IgD-negative memory B cell (primary cell): ENCODE measurements around the gene DENR. TPM values are rescaled to one million over a fixed set of nuclear protein-coding genes. Genes with fewer than 3 reads are reported as not detected.
"Not testable (repeated sequence)": the region's sequence is repeated elsewhere in the genome, so short reads cannot be mapped to it uniquely, and the experiment has no call there.

Source experiments
- H3K27ac Mint-ChIP-seq, 3 donors: one replicate each; pipeline ENCODE4 v1.8.0; 2020 to 2022; ENCODE audit warnings: mild to moderate bottlenecking in 3 of 3, mixed read lengths in 3 of 3, moderate library complexity in 1 of 3
- H3K27me3 Mint-ChIP-seq: one replicate; pipeline ENCODE4 v1.8.0; 2021; ENCODE audit warnings: mixed read lengths
- H3K36me3 Mint-ChIP-seq: one replicate; pipeline ENCODE4 v1.8.0; 2020; ENCODE audit warnings: mild to moderate bottlenecking, mixed read lengths
- H3K4me1 Mint-ChIP-seq, 3 donors: one replicate each; pipeline ENCODE4 v1.8.0; 2020 to 2022; ENCODE audit warnings: mixed read lengths in 3 of 3, mild to moderate bottlenecking in 1 of 3
- H3K4me3 Mint-ChIP-seq, 4 donors: one replicate each; pipeline ENCODE4 v1.8.0; 2020 to 2022; ENCODE audit warnings: mild to moderate bottlenecking in 4 of 4, mixed read lengths in 4 of 4, moderate library complexity in 3 of 4
- H3K9me3 Mint-ChIP-seq, 3 donors: one replicate each; pipeline ENCODE4 v1.8.0; 2020 to 2021; ENCODE audit warnings: mixed read lengths in 3 of 3, mild to moderate bottlenecking in 1 of 3
- polyA plus RNA-seq: library from polyadenylated mRNA; unstranded; fragments of 300-500 nt; fragmentation: Illumina TruSeq; gene quantifications from one replicate; pipeline ENCODE4 v1.2.3, GENCODE V29; 2021

DENR gene
- polyA plus RNA-seq, 1 donor from 2014 or later, result 68.1 TPM

- H3K9me3 Mint-ChIP-seq, result peaks cover 0 to 1% (median 0%) of the 10 kb centered on the region in 3 donors
- peaks cover 15 to 22% (median 18%) of the 10 kb centered on the region in 3 donors for H3K4me1 Mint-ChIP-seq
- H3K4me3 Mint-ChIP-seq, result peak overlapping the region in 1 of 4 donors; percentile 40
- peaks cover 24% of the 10 kb centered on the region for H3K27me3 Mint-ChIP-seq
- no peaks in the 10 kb centered on the region for H3K36me3 Mint-ChIP-seq
- H3K27ac Mint-ChIP-seq, result no peak overlapping the region
Observed at GRCh38 chr12:122726080-122726558, 26.5 kb upstream of the DENR start.

- H3K27me3 Mint-ChIP-seq, result peaks cover 21% of the 10 kb centered on the region
- no peaks in the 10 kb centered on the region for H3K36me3 Mint-ChIP-seq
- peaks cover 29 to 41% (median 31%) of the 10 kb centered on the region in 3 donors for H3K4me1 Mint-ChIP-seq
- no peak overlapping the region for H3K4me3 Mint-ChIP-seq
- H3K9me3 Mint-ChIP-seq, result peaks cover 0 to 1% (median 0%) of the 10 kb centered on the region in 3 donors
- H3K27ac Mint-ChIP-seq, result no peak overlapping the region
Observed at GRCh38 chr12:122729583-122730214, 22.9 kb upstream of the DENR start.

- peaks cover 24 to 34% (median 25%) of the 10 kb centered on the region in 3 donors for H3K4me1 Mint-ChIP-seq
Observed at GRCh38 chr12:122730215-122731014, 22.2 kb upstream of the DENR start, which contains the start of gene HCAR1. Gene HCAR1 (minus strand): TSS chr12:122730844. CDS start chr12:122730339, 505 bp downstream.

DNA sequence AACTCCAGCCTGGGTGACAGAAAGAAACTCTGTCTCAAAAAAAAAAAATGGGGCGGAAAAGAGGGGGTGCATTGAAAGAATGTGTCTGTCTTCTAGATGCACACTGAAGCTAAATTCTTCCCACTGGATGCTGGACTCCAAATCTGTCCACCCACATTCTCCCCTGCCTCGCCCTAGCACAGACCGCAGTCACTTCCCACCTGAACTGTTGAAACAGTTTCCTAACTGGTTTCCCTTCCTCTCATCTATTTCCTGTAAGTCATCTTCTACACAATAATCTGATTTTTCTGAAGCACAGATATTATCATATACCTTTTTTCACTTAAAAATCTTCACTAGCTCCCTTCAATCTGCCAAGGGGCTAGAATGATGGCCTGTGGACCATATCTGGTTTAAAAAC, 20.5 kb upstream of the DENR start:
- Mint-ChIP-seq H3K9me3 (peaks cover 0 to 1% (median 0%) of the 10 kb centered on the region in 3 donors), H3K27me3 (peaks cover 21% of the 10 kb centered on the region), H3K36me3 (no peaks in the 10 kb centered on the region), H3K4me1 (peaks cover 16 to 25% (median 19%) of the 10 kb centered on the region in 3 donors), H3K27ac (no peak overlapping the region), H3K4me3 (peak overlapping the region in 1 of 4 donors; percentile 5)

More at GRCh38 chr12:122730215-122731014, 22.2 kb upstream of the DENR start, which contains the start of gene HCAR1:
- peaks cover 0 to 1% (median 0%) of the 10 kb centered on the region in 3 donors for H3K9me3 Mint-ChIP-seq
- no peak within 1 kb of the TSS for H3K4me3 Mint-ChIP-seq
- peaks cover 21% of the 10 kb centered on the region for H3K27me3 Mint-ChIP-seq
- H3K36me3 Mint-ChIP-seq, result no peaks in the 10 kb centered on the region
- peak within 1 kb of the TSS in 1 of 3 donors; percentile 63 for H3K27ac Mint-ChIP-seq

- H3K36me3 Mint-ChIP-seq, result no peaks in the 10 kb centered on the region
- peak overlapping the region in 1 of 4 donors; percentile 34 for H3K4me3 Mint-ChIP-seq
- peaks cover 21% of the 10 kb centered on the region for H3K27me3 Mint-ChIP-seq
- peaks cover 16 to 25% (median 19%) of the 10 kb centered on the region in 3 donors for H3K4me1 Mint-ChIP-seq
- no peak overlapping the region for H3K27ac Mint-ChIP-seq
- H3K9me3 Mint-ChIP-seq, result peaks cover 0 to 1% (median 0%) of the 10 kb centered on the region in 3 donors
Observed at GRCh38 chr12:122732611-122733010, 20.0 kb upstream of the DENR start.

- Mint-ChIP-seq H3K27ac (no peak overlapping the region), H3K9me3 (no peaks in the 10 kb centered on the region), H3K4me1 (peaks cover 5 to 6% (median 6%) of the 10 kb centered on the region in 3 donors), H3K36me3 (peaks cover 2% of the 10 kb centered on the region), H3K4me3 (no peak overlapping the region), H3K27me3 (no peaks in the 10 kb centered on the region)
Observed at GRCh38 chr12:122738571-122738970, 14.1 kb upstream of the DENR start.

DNA sequence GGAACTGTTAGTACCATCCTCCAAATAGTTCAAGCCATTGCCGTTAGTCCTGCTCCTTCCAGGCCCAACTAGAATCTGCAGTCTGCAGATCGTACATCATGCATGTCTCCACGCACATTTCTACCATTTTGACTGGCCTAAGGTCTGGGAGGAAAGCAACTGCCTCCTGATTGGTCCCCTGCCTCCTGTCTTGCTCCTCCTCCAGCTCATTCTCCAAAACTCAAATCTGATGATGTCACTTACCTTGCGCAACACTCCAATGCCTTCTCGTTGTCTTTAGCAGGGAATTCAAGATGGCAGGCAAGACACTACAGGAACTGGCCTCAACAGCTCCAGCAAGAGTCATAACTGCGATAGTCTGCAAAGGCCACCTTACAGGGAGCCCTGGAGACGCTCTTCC, 12.3 kb upstream of the DENR start:
- Mint-ChIP-seq H3K27ac (no peak overlapping the region), H3K4me3 (no peak overlapping the region), H3K36me3 (peaks cover 2% of the 10 kb centered on the region), H3K27me3 (no peaks in the 10 kb centered on the region), H3K4me1 (no peaks in the 10 kb centered on the region), H3K9me3 (no peaks in the 10 kb centered on the region)

DNA sequence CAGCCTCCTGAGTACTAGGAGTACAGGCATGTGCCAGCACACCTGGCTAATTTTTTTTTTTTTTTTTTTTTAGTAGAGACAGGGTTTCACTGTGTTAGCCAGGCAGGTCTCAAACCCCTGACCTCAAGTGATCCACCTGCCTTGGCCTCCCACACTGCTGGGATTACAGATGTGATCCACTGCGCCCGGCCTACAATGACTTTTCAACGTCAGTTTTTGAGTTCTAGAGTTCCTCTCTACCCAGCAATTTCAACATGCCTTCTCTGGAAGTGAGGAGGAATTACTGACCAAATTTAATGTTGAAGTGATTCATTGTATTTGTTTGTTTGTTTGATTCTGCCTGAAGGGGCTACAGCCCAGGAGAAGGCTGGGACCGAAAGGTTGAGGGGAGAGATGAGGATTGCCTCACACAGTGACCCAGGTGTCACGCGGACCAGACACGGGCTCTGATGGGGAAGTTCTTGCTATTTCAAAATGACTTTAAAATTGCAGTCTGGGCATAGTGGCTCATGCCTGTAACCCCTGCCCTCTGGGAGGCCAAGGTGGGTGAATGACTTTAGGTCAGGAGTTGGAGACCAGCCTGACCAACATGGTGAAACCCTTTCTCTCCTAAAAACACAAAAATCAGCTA, 8.6 kb upstream of the DENR start:
- no peaks in the 10 kb centered on the region for H3K9me3 Mint-ChIP-seq
- H3K27ac Mint-ChIP-seq, result no peak overlapping the region
- H3K36me3 Mint-ChIP-seq, result peaks cover 2% of the 10 kb centered on the region
- H3K4me1 Mint-ChIP-seq, result no peaks in the 10 kb centered on the region
- H3K27me3 Mint-ChIP-seq, result no peaks in the 10 kb centered on the region
- H3K4me3 Mint-ChIP-seq, result no peak overlapping the region

GRCh38 chr12:122747224-122748135, 5.1 kb upstream of the DENR start:
- H3K27me3 Mint-ChIP-seq, result peaks cover 2% of the 10 kb centered on the region
- peaks cover 15% of the 10 kb centered on the region in 3 donors for H3K4me1 Mint-ChIP-seq
- H3K36me3 Mint-ChIP-seq, result no peaks in the 10 kb centered on the region
- H3K27ac Mint-ChIP-seq, result no peak overlapping the region
- H3K4me3 Mint-ChIP-seq, result no peak overlapping the region
- no peaks in the 10 kb centered on the region for H3K9me3 Mint-ChIP-seq

- Mint-ChIP-seq H3K27me3 (peaks cover 2% of the 10 kb centered on the region), H3K4me3 (peak overlapping the region in 1 of 4 donors; percentile 45), H3K4me1 (peaks cover 18 to 29% (median 25%) of the 10 kb centered on the region in 3 donors), H3K27ac (peak overlapping the region in 2 of 3 donors; percentile 63 to 86), H3K9me3 (no peaks in the 10 kb centered on the region), H3K36me3 (peaks cover 1% of the 10 kb centered on the region)
Observed at GRCh38 chr12:122749569-122750332, 2.9 kb upstream of the DENR start.

- H3K36me3 Mint-ChIP-seq, H3K27me3 Mint-ChIP-seq, H3K9me3 Mint-ChIP-seq: not testable (repeated sequence)
- Mint-ChIP-seq H3K4me1 (peaks cover 20 to 36% (median 32%) of the 10 kb centered on the region in 3 donors), H3K27ac (peak overlapping the region; percentile 86 to 94 (median 94)), H3K4me3 (peak overlapping the region; percentile 95 to 99 (median 96))
Observed at GRCh38 chr12:122750781-122751515, 1.7 kb upstream of the DENR start.

- Mint-ChIP-seq H3K4me3 (peak overlapping the region; percentile 95 to 99 (median 96)), H3K4me1 (peaks cover 28 to 49% (median 45%) of the 10 kb centered on the region in 3 donors), H3K27me3 (peaks cover 2% of the 10 kb centered on the region), H3K36me3 (peaks cover 5% of the 10 kb centered on the region), H3K9me3 (no peaks in the 10 kb centered on the region), H3K27ac (peak overlapping the region; percentile 82 to 98 (median 95))
Observed at GRCh38 chr12:122753319-122753650, 661 bp downstream of the DENR start.

GRCh38 chr12:122754790-122755189, 2.2 kb downstream of the DENR start:
- no peak overlapping the region for H3K27ac Mint-ChIP-seq
- H3K4me3 Mint-ChIP-seq, result peak overlapping the region in 1 of 4 donors; percentile 41

More at GRCh38 chr12:122754790-122755189, 2.2 kb downstream of the DENR start:
- Mint-ChIP-seq H3K27me3 (peaks cover 2% of the 10 kb centered on the region), H3K36me3 (peaks cover 5% of the 10 kb centered on the region), H3K9me3 (no peaks in the 10 kb centered on the region), H3K4me1 (peaks cover 28 to 49% (median 45%) of the 10 kb centered on the region in 3 donors)
